ENCODE measurements around the gene CLEC20A. TPM values are rescaled to one million over a fixed set of nuclear protein-coding genes. Genes with fewer than 3 reads are reported as not detected.
A peak's percentile ranks its signal among the peaks of the same experiment; 100 is the strongest.

Gene CLEC20A
- total RNA-seq, 3 donors from 2014 or later: not detected

DNA sequence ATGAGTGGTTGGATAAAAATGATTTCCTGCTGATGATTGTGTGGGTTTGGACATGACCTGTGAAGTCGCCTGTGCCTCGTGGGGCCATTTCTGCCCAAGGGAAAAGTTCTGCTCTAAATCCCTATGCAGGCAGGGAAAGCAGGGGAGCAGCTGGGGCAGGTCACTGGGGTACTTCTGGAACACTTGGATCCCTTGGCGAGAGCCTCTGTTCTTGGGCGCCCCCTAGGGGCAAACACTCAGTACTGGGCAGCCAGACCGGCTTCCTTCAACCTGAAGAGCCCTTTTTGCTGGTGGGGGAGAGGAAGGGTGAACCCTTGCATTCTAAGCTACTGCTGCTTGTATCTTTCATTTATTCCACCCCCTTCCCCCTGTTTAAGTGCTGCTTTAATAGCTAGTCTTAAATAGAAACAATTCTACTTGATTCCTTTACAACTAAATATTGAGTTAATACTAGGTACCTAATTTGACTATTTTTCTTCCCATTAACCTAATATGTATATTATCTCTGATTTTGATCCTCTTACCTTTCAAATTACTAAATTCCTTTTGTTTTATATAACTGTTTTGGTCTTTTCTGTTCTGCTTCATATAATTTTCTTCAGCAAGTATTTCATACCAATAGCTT is 5.1 kb upstream of the CLEC20A start:
- H3K4me1 ChIP-seq: no peaks in the 10 kb centered on the region
- H3K36me3 ChIP-seq: no peaks in the 10 kb centered on the region
- H3K9me3 ChIP-seq: no peaks in the 10 kb centered on the region
- H3K4me3 ChIP-seq: no peak overlapping the region
- H3K27me3 ChIP-seq: peaks cover 0 to 3% of the 10 kb centered on the region in 2 donors
- intact Hi-C loops (cut with DNase I; ENCODE audit: low total_unique reads): no loop called here
- no peak overlapping the region for H3K27ac ChIP-seq
- DNase-seq (ENCODE audit: low spot score in 2 of 2): peak in 1 of 2 donors; percentile 67
- TF ChIP-seq POLR2A (IDR thresholded peaks at IDR 0.05): no peak
- TF ChIP-seq, protein P1, sequence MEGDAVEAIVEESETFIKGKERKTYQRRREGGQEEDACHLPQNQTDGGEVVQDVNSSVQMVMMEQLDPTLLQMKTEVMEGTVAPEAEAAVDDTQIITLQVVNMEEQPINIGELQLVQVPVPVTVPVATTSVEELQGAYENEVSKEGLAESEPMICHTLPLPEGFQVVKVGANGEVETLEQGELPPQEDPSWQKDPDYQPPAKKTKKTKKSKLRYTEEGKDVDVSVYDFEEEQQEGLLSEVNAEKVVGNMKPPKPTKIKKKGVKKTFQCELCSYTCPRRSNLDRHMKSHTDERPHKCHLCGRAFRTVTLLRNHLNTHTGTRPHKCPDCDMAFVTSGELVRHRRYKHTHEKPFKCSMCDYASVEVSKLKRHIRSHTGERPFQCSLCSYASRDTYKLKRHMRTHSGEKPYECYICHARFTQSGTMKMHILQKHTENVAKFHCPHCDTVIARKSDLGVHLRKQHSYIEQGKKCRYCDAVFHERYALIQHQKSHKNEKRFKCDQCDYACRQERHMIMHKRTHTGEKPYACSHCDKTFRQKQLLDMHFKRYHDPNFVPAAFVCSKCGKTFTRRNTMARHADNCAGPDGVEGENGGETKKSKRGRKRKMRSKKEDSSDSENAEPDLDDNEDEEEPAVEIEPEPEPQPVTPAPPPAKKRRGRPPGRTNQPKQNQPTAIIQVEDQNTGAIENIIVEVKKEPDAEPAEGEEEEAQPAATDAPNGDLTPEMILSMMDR (IDR thresholded peaks at IDR 0.05): peak; percentile 29 to 57 (median 55)

DNA sequence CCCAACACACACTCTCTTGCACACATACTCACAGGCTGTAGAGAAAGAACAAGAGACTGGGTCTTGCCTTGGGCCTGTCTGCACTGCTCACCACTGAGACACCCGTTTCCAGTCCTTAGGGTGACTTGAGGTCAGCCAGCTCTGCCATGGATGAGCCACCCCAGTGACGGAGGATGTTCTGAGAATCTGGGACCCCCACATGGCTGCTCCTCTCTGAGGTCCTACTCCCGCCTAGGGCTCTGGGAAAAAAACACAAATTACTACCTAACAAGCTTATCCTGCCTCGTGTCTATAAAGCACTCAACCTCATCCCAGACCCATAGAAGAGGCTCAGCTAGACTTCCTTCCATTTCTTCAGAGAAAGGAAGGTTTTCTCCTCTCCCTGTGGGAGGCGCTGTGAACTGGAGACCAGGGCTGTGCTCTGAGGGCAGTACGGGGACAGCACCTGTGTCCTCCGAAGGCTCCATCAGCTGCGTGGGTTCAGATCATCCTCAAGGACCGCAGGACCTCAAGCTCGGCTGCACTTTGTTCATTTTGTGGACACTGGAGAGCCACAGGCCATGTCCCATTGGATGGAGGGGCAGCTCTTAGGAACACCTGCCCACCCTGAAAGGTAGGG is 4.3 kb upstream of the CLEC20A start:
- H3K27ac ChIP-seq: no peak overlapping the region
- no peaks in the 10 kb centered on the region for H3K4me1 ChIP-seq
- no peaks in the 10 kb centered on the region for H3K36me3 ChIP-seq
- peaks cover 0 to 3% of the 10 kb centered on the region in 2 donors for H3K27me3 ChIP-seq
- H3K4me3 ChIP-seq: no peak overlapping the region
- intact Hi-C loops (cut with DNase I; ENCODE audit: low total_unique reads): no loop called here
- no peak for DNase-seq (ENCODE audit: low spot score in 2 of 2)
- no peaks in the 10 kb centered on the region for H3K9me3 ChIP-seq
- TF ChIP-seq POLR2AphosphoS5 (IDR thresholded peaks at IDR 0.05): no peak
- no peak for TF ChIP-seq POLR2A (IDR thresholded peaks at IDR 0.05)
- TF ChIP-seq, protein P1 (IDR thresholded peaks at IDR 0.05): no peak

DNA sequence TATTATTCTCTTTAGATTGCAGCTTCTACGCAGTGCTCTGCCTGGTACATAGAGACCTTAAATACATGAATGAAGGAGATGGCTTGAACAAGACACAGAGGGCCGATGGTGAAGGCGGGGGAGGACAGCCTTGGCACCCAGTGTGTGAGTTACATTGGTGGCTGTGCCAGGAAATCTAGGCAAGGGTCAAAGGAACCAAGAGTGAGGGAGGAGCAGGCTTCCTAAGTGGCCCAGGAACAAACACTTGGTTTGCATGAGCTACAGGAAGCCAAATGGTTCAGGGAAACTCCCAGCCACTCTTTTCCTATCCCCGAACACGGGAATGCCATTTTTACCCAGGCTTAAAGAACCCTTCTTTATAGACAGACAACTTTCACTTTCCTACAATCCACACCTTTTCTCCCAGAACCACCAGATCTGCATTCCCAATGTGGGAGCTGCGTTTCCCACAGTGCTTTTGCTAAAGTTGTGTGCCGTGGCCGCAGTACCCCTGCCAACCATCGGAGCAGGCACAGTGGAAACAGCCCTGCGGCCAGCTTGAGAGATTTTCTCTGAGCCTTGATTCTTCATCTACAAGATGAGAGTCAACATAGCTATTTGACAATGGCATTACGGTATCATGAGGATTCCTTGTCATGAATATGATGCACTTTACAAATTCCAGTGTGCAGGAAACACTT is 3.5 kb upstream of the CLEC20A start:
- intact Hi-C loops (cut with DNase I; ENCODE audit: low total_unique reads): no loop called here
- no peak overlapping the region for H3K27ac ChIP-seq
- no peaks in the 10 kb centered on the region for H3K36me3 ChIP-seq
- no peak for TF ChIP-seq POLR2A (IDR thresholded peaks at IDR 0.05)
- TF ChIP-seq POLR2AphosphoS5 (IDR thresholded peaks at IDR 0.05): no peak
- TF ChIP-seq, protein P1 (IDR thresholded peaks at IDR 0.05): no peak
- no peak for DNase-seq (ENCODE audit: low spot score in 2 of 2)
- H3K4me3 ChIP-seq: no peak overlapping the region
- no peaks in the 10 kb centered on the region for H3K4me1 ChIP-seq
- H3K27me3 ChIP-seq: peaks cover 0 to 3% of the 10 kb centered on the region in 2 donors
- H3K9me3 ChIP-seq: no peaks in the 10 kb centered on the region

DNA sequence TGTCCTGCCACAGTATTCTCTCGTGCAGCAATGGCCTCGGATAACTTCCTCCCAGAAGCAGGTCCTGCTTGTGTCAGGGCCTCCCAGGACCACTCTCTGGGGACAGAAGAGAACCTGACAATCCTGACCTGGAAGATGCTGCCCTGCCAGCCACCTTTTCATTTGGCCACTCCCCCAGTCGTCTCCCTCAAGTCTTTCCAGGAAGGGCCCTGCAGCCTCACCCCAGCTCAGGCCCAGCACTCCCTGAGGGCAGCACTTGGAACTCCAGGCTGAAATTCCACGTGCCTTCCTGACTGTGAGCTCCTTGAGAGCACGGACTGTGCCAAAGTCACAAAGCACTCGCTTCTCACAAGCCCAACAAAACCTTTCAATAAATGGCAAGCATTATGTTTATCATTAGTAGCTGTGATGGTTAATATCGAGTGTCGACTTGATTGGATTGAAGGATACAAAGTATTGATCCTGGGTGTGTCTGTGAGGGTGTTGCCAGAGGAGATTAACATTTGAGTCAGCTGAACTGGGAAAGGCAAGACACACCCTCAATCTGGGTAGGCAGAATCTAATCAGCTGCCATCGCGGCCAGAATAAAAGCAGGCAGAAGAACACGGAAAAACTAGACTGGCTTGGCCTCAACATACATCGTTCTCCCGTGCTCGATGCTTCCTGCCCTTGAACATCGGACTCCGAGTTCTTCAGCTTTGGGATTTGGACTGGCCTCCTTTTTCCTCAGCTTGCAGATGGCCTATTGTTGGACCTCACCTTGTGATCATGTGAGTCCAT is 2.3 kb upstream of the CLEC20A start:
- TF ChIP-seq, protein P1 (IDR thresholded peaks at IDR 0.05): no peak
- no peak for TF ChIP-seq POLR2AphosphoS5 (IDR thresholded peaks at IDR 0.05)
- Histone ChIP-seq H3K9me3 (no peaks in the 10 kb centered on the region), H3K27me3 (peaks cover 0 to 3% of the 10 kb centered on the region in 2 donors), H3K36me3 (no peaks in the 10 kb centered on the region), H3K4me1 (no peaks in the 10 kb centered on the region), H3K4me3 (no peak overlapping the region), H3K27ac (no peak overlapping the region)
- intact Hi-C loops (cut with DNase I; ENCODE audit: low total_unique reads): no loop called here
- no peak for DNase-seq (ENCODE audit: low spot score in 2 of 2)
